Measurements from ENCODE around the gene CD247. TPM values are rescaled to one million over a fixed set of nuclear protein-coding genes. Genes with fewer than 3 reads are reported as not detected.

The CD247 gene
- total RNA-seq, 4 donors from 2014 or later, result 1.5 to 6.4 (median 3.4) TPM; not detected in 1

GRCh38 chr1:167509587-167509986 lies 8.7 kb downstream of the CD247 start:
- Histone ChIP-seq H3K4me3 (no peak overlapping the region), H3K27me3 (no peaks in the 10 kb centered on the region), H3K27ac (no peak overlapping the region), H3K36me3 (no peaks in the 10 kb centered on the region), H3K4me1 (peaks cover 0 to 7% (median 0%) of the 10 kb centered on the region in 4 donors), H3K9me3 (no peaks in the 10 kb centered on the region)
- 88 to 91% methylated on average over 7 to 8 of the region's 8 CpGs for WGBS, 2 donors (ENCODE audit: low coverage in 1 of 2)
- no peak for DNase-seq
- intact Hi-C loops (cut with DNase I; ENCODE audit: low total_unique reads) (no loop called here), in situ Hi-C loops (cut with MboI; ENCODE audit: low pct_ligation_motif_present in 1 of 4, low pct_unique_long_range_greater_than_20kb in 1 of 4, low sequenced_read_pairs in 3 of 4) (no loop called here)
- no peak for TF ChIP-seq EP300 (IDR thresholded peaks at IDR 0.05; ENCODE audit: low read depth)
- TF ChIP-seq POLR2A (IDR thresholded peaks at IDR 0.05), result no peak
- TF ChIP-seq POLR2AphosphoS5 (IDR thresholded peaks at IDR 0.05), result no peak
- TF ChIP-seq, protein P1, sequence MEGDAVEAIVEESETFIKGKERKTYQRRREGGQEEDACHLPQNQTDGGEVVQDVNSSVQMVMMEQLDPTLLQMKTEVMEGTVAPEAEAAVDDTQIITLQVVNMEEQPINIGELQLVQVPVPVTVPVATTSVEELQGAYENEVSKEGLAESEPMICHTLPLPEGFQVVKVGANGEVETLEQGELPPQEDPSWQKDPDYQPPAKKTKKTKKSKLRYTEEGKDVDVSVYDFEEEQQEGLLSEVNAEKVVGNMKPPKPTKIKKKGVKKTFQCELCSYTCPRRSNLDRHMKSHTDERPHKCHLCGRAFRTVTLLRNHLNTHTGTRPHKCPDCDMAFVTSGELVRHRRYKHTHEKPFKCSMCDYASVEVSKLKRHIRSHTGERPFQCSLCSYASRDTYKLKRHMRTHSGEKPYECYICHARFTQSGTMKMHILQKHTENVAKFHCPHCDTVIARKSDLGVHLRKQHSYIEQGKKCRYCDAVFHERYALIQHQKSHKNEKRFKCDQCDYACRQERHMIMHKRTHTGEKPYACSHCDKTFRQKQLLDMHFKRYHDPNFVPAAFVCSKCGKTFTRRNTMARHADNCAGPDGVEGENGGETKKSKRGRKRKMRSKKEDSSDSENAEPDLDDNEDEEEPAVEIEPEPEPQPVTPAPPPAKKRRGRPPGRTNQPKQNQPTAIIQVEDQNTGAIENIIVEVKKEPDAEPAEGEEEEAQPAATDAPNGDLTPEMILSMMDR (IDR thresholded peaks at IDR 0.05), result no peak

DNA sequence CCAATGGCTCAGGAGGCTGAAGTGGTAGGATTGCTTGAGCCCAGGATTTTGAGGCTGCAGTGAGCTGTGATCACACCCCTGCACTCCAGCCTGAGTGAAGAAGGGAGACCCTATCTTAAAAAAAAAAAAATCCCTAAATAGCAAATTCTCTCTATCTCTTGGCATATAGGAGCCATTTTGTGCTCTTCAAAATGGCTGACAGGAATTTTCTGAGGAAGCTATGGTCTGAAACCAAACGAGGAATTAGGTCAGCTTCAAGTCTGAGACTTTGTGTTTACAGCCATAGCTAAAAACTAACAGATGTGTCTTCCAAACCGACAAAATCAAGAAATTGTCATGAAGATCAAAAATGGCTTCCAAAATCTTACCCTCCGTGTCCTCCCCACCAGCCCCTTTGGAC lies 10.6 kb downstream of the CD247 start:
- Histone ChIP-seq H3K27ac (no peak overlapping the region), H3K27me3 (no peaks in the 10 kb centered on the region), H3K4me3 (no peak overlapping the region), H3K36me3 (no peaks in the 10 kb centered on the region), H3K9me3 (no peaks in the 10 kb centered on the region), H3K4me1 (peaks cover 0 to 7% (median 0%) of the 10 kb centered on the region in 4 donors)
- in situ Hi-C loops (cut with MboI; ENCODE audit: low pct_ligation_motif_present in 1 of 4, low pct_unique_long_range_greater_than_20kb in 1 of 4, low sequenced_read_pairs in 3 of 4) (no loop called here), intact Hi-C loops (cut with DNase I; ENCODE audit: low total_unique reads) (no loop called here)
- WGBS, 2 donors (ENCODE audit: low coverage in 1 of 2), result 64 to 92% methylated on average over 2 to 3 of the region's 3 CpGs
- TF ChIP-seq POLR2AphosphoS5 (IDR thresholded peaks at IDR 0.05) (no peak), POLR2A (IDR thresholded peaks at IDR 0.05) (no peak), EP300 (IDR thresholded peaks at IDR 0.05; ENCODE audit: low read depth) (no peak)
- TF ChIP-seq, protein P1 (IDR thresholded peaks at IDR 0.05), result no peak
- no peak for DNase-seq

GRCh38 chr1:167504467-167504827 lies 13.9 kb downstream of the CD247 start:
- no peak overlapping the region for H3K4me3 ChIP-seq
- H3K36me3 ChIP-seq, result no peaks in the 10 kb centered on the region
- no peaks in the 10 kb centered on the region for H3K9me3 ChIP-seq
- intact Hi-C loops (cut with DNase I; ENCODE audit: low total_unique reads) (no loop called here), in situ Hi-C loops (cut with MboI; ENCODE audit: low pct_ligation_motif_present in 1 of 4, low pct_unique_long_range_greater_than_20kb in 1 of 4, low sequenced_read_pairs in 3 of 4) (no loop called here)
- WGBS, 2 donors (ENCODE audit: low coverage in 1 of 2), result 86 to 89% methylated on average over 3 of the region's 3 CpGs
- no peak overlapping the region for H3K27ac ChIP-seq
- TF ChIP-seq POLR2A (IDR thresholded peaks at IDR 0.05) (no peak), EP300 (IDR thresholded peaks at IDR 0.05; ENCODE audit: low read depth) (no peak), POLR2AphosphoS5 (IDR thresholded peaks at IDR 0.05) (no peak)
- TF ChIP-seq, protein P1 (IDR thresholded peaks at IDR 0.05), result no peak
- no peaks in the 10 kb centered on the region for H3K27me3 ChIP-seq
- no peaks in the 10 kb centered on the region for H3K4me1 ChIP-seq
- DNase-seq, result no peak

DNA sequence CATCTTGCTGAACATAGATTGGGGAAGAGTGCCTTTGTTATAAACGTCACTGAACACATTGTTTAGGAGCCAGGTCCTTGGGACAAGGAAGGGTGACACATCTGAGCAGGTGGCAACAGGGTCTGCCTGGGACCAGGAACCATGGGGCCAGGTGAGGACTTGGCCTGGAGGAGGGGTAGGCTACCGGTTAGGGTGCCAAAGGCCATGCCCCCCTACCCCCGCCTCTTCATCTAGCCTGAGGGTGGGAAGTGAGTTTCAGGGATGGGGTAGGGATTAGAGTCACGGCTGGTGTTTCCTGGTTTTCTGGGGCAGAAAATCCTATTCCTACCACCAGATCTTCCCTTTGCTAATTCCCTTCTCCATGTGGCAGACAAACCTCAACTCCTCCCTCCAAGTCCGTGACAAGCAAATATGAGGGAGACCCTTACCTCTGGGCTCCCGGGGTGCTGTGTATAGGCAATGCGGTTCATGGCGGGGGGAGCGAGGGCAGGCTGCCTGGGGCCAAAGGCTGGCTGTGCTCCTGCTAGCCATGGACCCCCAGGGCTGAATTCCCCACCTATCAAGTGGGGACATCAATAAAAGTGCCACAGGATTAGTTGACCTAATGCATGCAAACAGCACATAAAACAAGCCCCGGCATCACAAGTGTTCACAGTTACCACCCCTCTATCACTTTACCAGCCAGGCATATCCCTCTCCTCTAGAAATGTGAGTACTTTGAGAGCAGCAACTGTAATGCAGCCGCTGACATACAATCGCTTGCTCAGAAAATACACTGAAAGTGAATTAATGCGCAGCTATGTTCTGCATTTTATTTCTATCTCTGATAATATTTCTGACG lies 14.5 kb downstream of the CD247 start:
- no peaks in the 10 kb centered on the region for H3K4me1 ChIP-seq
- DNase-seq, result no peak
- in situ Hi-C loops (cut with MboI; ENCODE audit: low pct_ligation_motif_present in 1 of 4, low pct_unique_long_range_greater_than_20kb in 1 of 4, low sequenced_read_pairs in 3 of 4), result no loop called here
- WGBS, 2 donors (ENCODE audit: low coverage in 1 of 2), result 75 to 77% methylated on average over 4 to 14 of the region's 14 CpGs
- no peaks in the 10 kb centered on the region for H3K36me3 ChIP-seq
- no peak overlapping the region for H3K27ac ChIP-seq
- H3K9me3 ChIP-seq, result no peaks in the 10 kb centered on the region
- intact Hi-C loops (cut with DNase I; ENCODE audit: low total_unique reads), result no loop called here
- no peak overlapping the region for H3K4me3 ChIP-seq
- TF ChIP-seq, protein P1 (IDR thresholded peaks at IDR 0.05), result no peak
- H3K27me3 ChIP-seq, result no peaks in the 10 kb centered on the region

Measured in transverse colon (tissue), 4 donors.